Measurements from ENCODE around the gene GOLIM4. TPM values are rescaled to one million over a fixed set of nuclear protein-coding genes. Genes with fewer than 3 reads are reported as not detected.

GOLIM4 gene
- total RNA-seq, 2 donors from 2014 or later = 21.0 to 32.6 TPM

GRCh38 chr3:167996514-167996913, 99.2 kb downstream of the GOLIM4 start:
- no peak for ATAC-seq

GRCh38 chr3:167992381-167992780, 103.3 kb downstream of the GOLIM4 start:
- Histone ChIP-seq H3K4me3 (no peak overlapping the region), H3K27me3 (no peaks in the 10 kb centered on the region), H3K9me3 (no peaks in the 10 kb centered on the region), H3K4me1 (no peaks in the 10 kb centered on the region), H3K27ac (no peak overlapping the region), H3K36me3 (replicated peaks in 1 of 2; ENCODE audit: insufficient read depth in 1 of 2, low read depth in 2 of 2) (no peaks in the 10 kb centered on the region)
- TF ChIP-seq POLR2A (IDR thresholded peaks at IDR 0.05) (no peak), CTCF (IDR thresholded peaks at IDR 0.05) (no peak)
- no peak for ATAC-seq
- 38 to 54% methylated on average over 1 of the region's 1 CpG for WGBS, 2 donors
- no peak for DNase-seq
- intact Hi-C loops (cut with DNase I) = no loop called here

More at GRCh38 chr3:167996514-167996913, 99.2 kb downstream of the GOLIM4 start:
- Histone ChIP-seq H3K4me3 (no peak overlapping the region), H3K9me3 (no peaks in the 10 kb centered on the region), H3K27me3 (no peaks in the 10 kb centered on the region), H3K27ac (no peak overlapping the region), H3K36me3 (replicated peaks in 1 of 2; ENCODE audit: insufficient read depth in 1 of 2, low read depth in 2 of 2) (no peaks in the 10 kb centered on the region), H3K4me1 (no peaks in the 10 kb centered on the region)
- 61 to 74% methylated on average over 4 of the region's 4 CpGs for WGBS, 2 donors
- no peak for DNase-seq
- no peak for TF ChIP-seq CTCF (IDR thresholded peaks at IDR 0.05)
- no peak for TF ChIP-seq POLR2A (IDR thresholded peaks at IDR 0.05)
- intact Hi-C loops (cut with DNase I) = no loop called here

- no peak for TF ChIP-seq POLR2A (IDR thresholded peaks at IDR 0.05)
- no peak for TF ChIP-seq CTCF (IDR thresholded peaks at IDR 0.05)
- WGBS, 2 donors = 84 to 87% methylated on average over 6 of the region's 6 CpGs
- Histone ChIP-seq H3K27ac (no peak overlapping the region), H3K27me3 (no peaks in the 10 kb centered on the region), H3K9me3 (no peaks in the 10 kb centered on the region), H3K36me3 (replicated peaks in 1 of 2; ENCODE audit: insufficient read depth in 1 of 2, low read depth in 2 of 2) (no peaks in the 10 kb centered on the region), H3K4me3 (no peak overlapping the region), H3K4me1 (no peaks in the 10 kb centered on the region)
- intact Hi-C loops (cut with DNase I) = no loop called here
- ATAC-seq (no peak), DNase-seq (no peak)
Measured at GRCh38 chr3:167991213-167991612, 104.5 kb downstream of the GOLIM4 start.

- no peaks in the 10 kb centered on the region for H3K4me1 ChIP-seq
- ATAC-seq (no peak), DNase-seq (no peak)
- H3K27ac ChIP-seq = no peak overlapping the region
- 68 to 75% methylated on average over 6 of the region's 6 CpGs for WGBS, 2 donors
- no peaks in the 10 kb centered on the region for H3K27me3 ChIP-seq
- TF ChIP-seq CTCF (IDR thresholded peaks at IDR 0.05) = no peak
- TF ChIP-seq POLR2A (IDR thresholded peaks at IDR 0.05) = no peak
- intact Hi-C loops (cut with DNase I) = no loop called here
- no peaks in the 10 kb centered on the region for H3K9me3 ChIP-seq
- no peaks in the 10 kb centered on the region for H3K36me3 ChIP-seq (replicated peaks in 1 of 2; ENCODE audit: insufficient read depth in 1 of 2, low read depth in 2 of 2)
- H3K4me3 ChIP-seq = no peak overlapping the region
Measured at GRCh38 chr3:167989999-167990398, 105.7 kb downstream of the GOLIM4 start.

- Histone ChIP-seq H3K4me3 (no peak overlapping the region), H3K36me3 (replicated peaks in 1 of 2; ENCODE audit: insufficient read depth in 1 of 2, low read depth in 2 of 2) (no peaks in the 10 kb centered on the region), H3K4me1 (no peaks in the 10 kb centered on the region), H3K27ac (no peak overlapping the region), H3K9me3 (no peaks in the 10 kb centered on the region), H3K27me3 (no peaks in the 10 kb centered on the region)
- WGBS, 2 donors = 33 to 48% methylated on average over 2 of the region's 2 CpGs
- DNase-seq (no peak), ATAC-seq (no peak)
- no peak for TF ChIP-seq CTCF (IDR thresholded peaks at IDR 0.05)
- intact Hi-C loops (cut with DNase I) = no loop called here
Measured at GRCh38 chr3:167989066-167989465, 106.7 kb downstream of the GOLIM4 start.

Data from body of pancreas (tissue), 4 donors.